SK-N-MC (cell line): Measurements from ENCODE around the gene DSCAM.

Experiments
- DNase-seq: peaks from one replicate; pipeline ENCODE4 v3.0.0-alpha.2; 2011; ENCODE audit warnings: low read depth, low spot score
- H3K27ac ChIP-seq: fragments of 200-600 bp; sonication (generic); 2 replicates; pipeline ENCODE4 v1.5.1; 2016; ENCODE audit warnings: mixed run types
- H3K36me3 ChIP-seq: fragments of 200-600 bp; sonication (generic); 2 replicates; pipeline ENCODE4 v1.6.1; 2017; ENCODE audit warnings: antibody characterized with exemption, low read length, mixed read lengths; ENCODE audit not compliant: insufficient read depth
- H3K4me3 ChIP-seq: fragments of 200-600 bp; sonication (generic); 2 replicates; pipeline ENCODE4 v1.5.1; 2016
- H3K9ac ChIP-seq: fragments of 200-600 bp; sonication (generic); 2 replicates; pipeline ENCODE4 v1.8.0; 2017; ENCODE audit warnings: mixed run types, mixed read lengths; ENCODE audit not compliant: insufficient read length
- H3K9me3 ChIP-seq: fragments of 200-600 bp; sonication (generic); 2 replicates; pipeline ENCODE4 v1.6.1; 2017; ENCODE audit warnings: low read depth, mild to moderate bottlenecking, antibody characterized with exemption, low read length, moderate library complexity, mixed read lengths
- EZH2 ChIP-seq: fragments of 200-600 bp; sonication (generic); IDR thresholded peaks from one replicate; pipeline ENCODE4 v1.6.1; 2017; ENCODE audit warnings: antibody characterized with exemption
- FOXP2 ChIP-seq: optimal IDR thresholded peaks from 2 replicates; pipeline ENCODE3; 2011; ENCODE audit warnings: mild to moderate bottlenecking, moderate library complexity; ENCODE audit not compliant: insufficient read depth; ENCODE audit errors: extremely low read length, control extremely low read depth
- POLR2AphosphoS5 ChIP-seq: IDR thresholded peaks from 2 replicates; pipeline ENCODE4 v1.6.1; 2012; ENCODE audit warnings: mild to moderate bottlenecking, low read depth, low read length, borderline replicate concordance

DSCAM gene

DNA sequence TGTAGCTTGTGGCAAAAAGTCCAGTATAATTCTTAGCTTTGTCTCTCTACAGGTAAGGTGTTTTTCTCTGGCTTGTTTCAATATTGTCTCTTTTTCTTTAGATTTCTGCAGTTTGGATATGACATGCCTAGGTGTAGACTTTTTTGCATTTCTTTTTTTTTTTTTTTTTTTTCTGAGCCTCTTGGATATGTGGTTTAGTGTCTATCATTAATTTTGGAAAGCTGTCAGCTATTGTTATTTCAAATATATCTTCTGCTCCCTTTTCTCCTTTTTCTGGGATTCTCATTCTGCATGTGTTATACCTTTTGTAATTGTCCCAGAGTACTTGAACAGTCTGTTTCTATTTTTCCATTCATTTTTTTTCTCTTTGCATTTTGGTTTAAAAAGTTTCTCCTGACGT lies 243.2 kb downstream of the DSCAM start:
- Histone ChIP-seq H3K4me3 (no peak overlapping the region), H3K9ac (no peak overlapping the region), H3K36me3 (no peaks in the 10 kb centered on the region), H3K27ac (no peak overlapping the region), H3K9me3 (peaks cover 3% of the 10 kb centered on the region; the same call in 1 of the 2 replicates)
- no peak for DNase-seq
- TF ChIP-seq EZH2 = no peak
- no peak for TF ChIP-seq FOXP2
- no peak for TF ChIP-seq POLR2AphosphoS5

GRCh38 chr21:40602080-40602479 lies 244.9 kb downstream of the DSCAM start:
- Histone ChIP-seq H3K9me3 (peaks cover 3% of the 10 kb centered on the region; the same call in 1 of the 2 replicates), H3K4me3 (no peak overlapping the region), H3K36me3 (no peaks in the 10 kb centered on the region), H3K9ac (no peak overlapping the region), H3K27ac (no peak overlapping the region)
- TF ChIP-seq FOXP2 (no peak), POLR2AphosphoS5 (no peak), EZH2 (no peak)
- DNase-seq = no peak

- no peak for DNase-seq
- TF ChIP-seq EZH2 (no peak), FOXP2 (no peak), POLR2AphosphoS5 (no peak)
- H3K9ac ChIP-seq = no peak overlapping the region
Measured at GRCh38 chr21:40595806-40596205, 251.2 kb downstream of the DSCAM start.

GRCh38 chr21:40587736-40588346 lies 259.1 kb downstream of the DSCAM start:
- TF ChIP-seq FOXP2 (no peak), EZH2 (no peak), POLR2AphosphoS5 (no peak)
- H3K9ac ChIP-seq = no peak overlapping the region
- H3K9me3 ChIP-seq = no peaks in the 10 kb centered on the region
- DNase-seq = no peak
- H3K4me3 ChIP-seq = no peak overlapping the region
- no peaks in the 10 kb centered on the region for H3K36me3 ChIP-seq
- H3K27ac ChIP-seq = no peak overlapping the region

More at GRCh38 chr21:40595806-40596205, 251.2 kb downstream of the DSCAM start:
- H3K27ac ChIP-seq = no peak overlapping the region
- H3K36me3 ChIP-seq = no peaks in the 10 kb centered on the region
- no peak overlapping the region for H3K4me3 ChIP-seq
- H3K9me3 ChIP-seq = no peaks in the 10 kb centered on the region

- Histone ChIP-seq H3K27ac (no peak overlapping the region), H3K9me3 (no peaks in the 10 kb centered on the region), H3K36me3 (no peaks in the 10 kb centered on the region), H3K4me3 (no peak overlapping the region), H3K9ac (no peak overlapping the region)
- no peak for DNase-seq
- no peak for TF ChIP-seq FOXP2
- TF ChIP-seq POLR2AphosphoS5 = no peak
- TF ChIP-seq EZH2 = no peak
Measured at GRCh38 chr21:40586575-40586974, 260.4 kb downstream of the DSCAM start.

- Histone ChIP-seq H3K9me3 (no peaks in the 10 kb centered on the region), H3K27ac (no peak overlapping the region), H3K4me3 (no peak overlapping the region), H3K9ac (no peak overlapping the region), H3K36me3 (no peaks in the 10 kb centered on the region)
- TF ChIP-seq EZH2 (no peak), FOXP2 (no peak), POLR2AphosphoS5 (no peak)
- no peak for DNase-seq
Measured at GRCh38 chr21:40577285-40578043, 269.5 kb downstream of the DSCAM start.

DNA sequence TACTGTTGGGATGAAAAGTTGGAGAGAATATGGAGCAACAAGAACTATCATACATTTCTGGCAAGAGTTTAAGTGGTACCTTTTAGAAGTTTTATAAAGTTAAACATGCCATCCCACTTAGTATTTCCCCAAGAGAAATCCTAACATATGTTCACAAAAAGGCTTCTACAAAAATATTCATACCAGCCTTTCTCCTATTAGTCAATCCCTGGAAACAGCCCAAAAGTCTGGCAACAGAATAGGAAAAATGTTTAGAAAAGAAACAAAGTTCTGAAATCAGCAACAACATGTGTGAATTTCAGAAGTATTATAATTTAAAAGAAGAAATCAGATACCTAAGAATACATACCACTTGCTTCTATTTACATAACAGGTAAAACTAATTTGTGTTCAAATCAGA lies 271.0 kb downstream of the DSCAM start:
- Histone ChIP-seq H3K9me3 (no peaks in the 10 kb centered on the region), H3K4me3 (no peak overlapping the region), H3K9ac (no peak overlapping the region), H3K36me3 (no peaks in the 10 kb centered on the region), H3K27ac (no peak overlapping the region)
- TF ChIP-seq POLR2AphosphoS5 (no peak), FOXP2 (no peak), EZH2 (no peak)
- DNase-seq = no peak

DNA sequence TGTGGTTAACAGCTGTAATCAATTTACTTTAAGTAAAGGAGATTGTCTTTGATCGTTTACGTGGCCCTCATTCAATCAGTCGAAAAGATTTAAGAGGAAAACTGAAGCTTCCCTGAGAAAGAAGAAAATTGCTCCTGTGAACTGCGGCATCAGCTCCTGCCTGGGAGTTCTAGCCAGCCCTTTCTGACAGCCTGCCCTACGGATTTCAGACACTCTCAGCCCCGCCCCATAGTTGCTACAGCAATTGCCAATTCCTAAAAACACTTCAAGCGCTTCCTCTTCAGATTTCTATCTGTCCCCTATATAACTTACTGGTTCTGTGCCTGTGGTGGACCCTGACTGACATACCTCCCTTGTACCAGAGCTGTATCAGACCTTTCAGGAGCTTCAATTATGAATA lies 277.6 kb downstream of the DSCAM start:
- DNase-seq = no peak
- Histone ChIP-seq H3K4me3 (no peak overlapping the region), H3K27ac (no peak overlapping the region), H3K9ac (no peak overlapping the region), H3K9me3 (no peaks in the 10 kb centered on the region), H3K36me3 (no peaks in the 10 kb centered on the region)
- TF ChIP-seq POLR2AphosphoS5 (no peak), FOXP2 (no peak), EZH2 (no peak)

DNA sequence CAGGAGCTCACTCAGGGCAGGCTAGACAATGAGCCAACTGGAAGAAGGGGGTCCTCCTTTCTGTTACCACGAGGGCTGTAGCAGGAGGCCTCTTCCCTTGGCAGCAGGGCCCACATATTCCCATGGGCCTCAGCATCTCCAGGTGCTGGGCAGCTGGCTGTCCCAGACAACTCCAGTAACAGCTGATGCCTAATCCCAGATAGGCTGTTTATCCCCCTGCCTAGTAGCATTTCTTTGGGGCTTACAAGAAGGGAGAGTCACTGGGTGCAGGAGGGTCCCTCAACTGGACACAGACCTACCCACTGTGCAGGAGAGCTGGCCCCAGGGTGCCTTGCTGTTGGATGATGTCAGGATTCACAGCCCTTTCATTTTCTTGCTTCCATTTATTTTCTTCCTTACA lies 278.2 kb downstream of the DSCAM start:
- no peak for TF ChIP-seq EZH2
- TF ChIP-seq POLR2AphosphoS5 = no peak
- no peak for TF ChIP-seq FOXP2
- Histone ChIP-seq H3K9ac (no peak overlapping the region), H3K4me3 (no peak overlapping the region), H3K36me3 (no peaks in the 10 kb centered on the region), H3K9me3 (no peaks in the 10 kb centered on the region), H3K27ac (no peak overlapping the region)
- DNase-seq = no peak
